NCI-H1930 (cell line): Measurements from ENCODE around the gene SIK1.
"Not testable (repeated sequence)": the region's sequence is repeated elsewhere in the genome, so short reads cannot be mapped to it uniquely, and the experiment has no call there.

Source experiments
- DNase-seq, 2 experiments: peaks; one replicate each; lab custom pipeline; 2025; lab: John Stamatoyannopoulos, UW

The SIK1 gene

GRCh38 chr21:43426404-43427241 is at the start of gene SIK1:
SIK1 (minus strand) TSS chr21:43427131; CDS start chr21:43426178, 953 bp downstream.
- DNase-seq = not testable (repeated sequence)

- not testable (repeated sequence) for DNase-seq
Measured at GRCh38 chr21:43471597-43472242, 44.8 kb upstream of the SIK1 start.

- not testable (repeated sequence) for DNase-seq
Measured at GRCh38 chr21:43469719-43470458, 43.0 kb upstream of the SIK1 start.

GRCh38 chr21:43467785-43468184 is 40.9 kb upstream of the SIK1 start:
- DNase-seq = no peak

GRCh38 chr21:43465159-43465558 is 38.2 kb upstream of the SIK1 start:
- DNase-seq = not testable (repeated sequence)

GRCh38 chr21:43463498-43464261 is 36.7 kb upstream of the SIK1 start:
- DNase-seq = not testable (repeated sequence)

GRCh38 chr21:43462932-43463331 is 36.0 kb upstream of the SIK1 start:
- DNase-seq = not testable (repeated sequence)

GRCh38 chr21:43460475-43460874 is 33.5 kb upstream of the SIK1 start:
- DNase-seq = not testable (repeated sequence)

- DNase-seq = not testable (repeated sequence)
Measured at GRCh38 chr21:43458995-43459394, 32.1 kb upstream of the SIK1 start.

- not testable (repeated sequence) for DNase-seq
Measured at GRCh38 chr21:43456616-43457314, 29.8 kb upstream of the SIK1 start.

GRCh38 chr21:43455717-43456116 is 28.8 kb upstream of the SIK1 start:
- not testable (repeated sequence) for DNase-seq

GRCh38 chr21:43454176-43454575 is 27.2 kb upstream of the SIK1 start:
- DNase-seq = not testable (repeated sequence)

GRCh38 chr21:43451850-43452249 is 24.9 kb upstream of the SIK1 start:
- not testable (repeated sequence) for DNase-seq

- DNase-seq = not testable (repeated sequence)
Measured at GRCh38 chr21:43450287-43450686, 23.4 kb upstream of the SIK1 start.

- DNase-seq = not testable (repeated sequence)
Measured at GRCh38 chr21:43447353-43447977, 20.5 kb upstream of the SIK1 start.

GRCh38 chr21:43446277-43446932 is 19.5 kb upstream of the SIK1 start:
- not testable (repeated sequence) for DNase-seq

- not testable (repeated sequence) for DNase-seq
Measured at GRCh38 chr21:43444524-43444923, 17.6 kb upstream of the SIK1 start.

- DNase-seq = not testable (repeated sequence)
Measured at GRCh38 chr21:43442571-43442970, 15.6 kb upstream of the SIK1 start.

- not testable (repeated sequence) for DNase-seq
Measured at GRCh38 chr21:43440835-43441727, 14.2 kb upstream of the SIK1 start.
